Epithelial cell of proximal tubule (primary cell): ENCODE measurements around the gene ITGA2B. TPM values are rescaled to one million over a fixed set of nuclear protein-coding genes. Genes with fewer than 3 reads are reported as not detected.
"Not testable (repeated sequence)": the region's sequence is repeated elsewhere in the genome, so short reads cannot be mapped to it uniquely, and the experiment has no call there.

Experiments
- DNase-seq: peaks from one replicate; pipeline ENCODE4 v3.0.0-alpha.2; 2011; ENCODE audit warnings: low read depth
- H3K4me3 ChIP-seq: 2 replicates; pipeline ENCODE4 v1.5.1; 2011; ENCODE audit warnings: low read depth, mild to moderate bottlenecking, low read length
- total RNA-seq: library from RNA; depleted of rRNA; stranded (reverse); fragments of >200 nt; gene quantifications from 2 replicates; pipeline ENCODE4 v1.2.3, GENCODE V29; 2015
- TF ChIP-seq, protein P1 (sequence below): conservative IDR thresholded peaks from 2 replicates; pipeline ENCODE4 v1.5.1; 2012; ENCODE audit warnings: low read depth, mild to moderate bottlenecking, low read length

ITGA2B gene
- total RNA-seq, 1 donor from 2014 or later, result 0.81 TPM

DNA sequence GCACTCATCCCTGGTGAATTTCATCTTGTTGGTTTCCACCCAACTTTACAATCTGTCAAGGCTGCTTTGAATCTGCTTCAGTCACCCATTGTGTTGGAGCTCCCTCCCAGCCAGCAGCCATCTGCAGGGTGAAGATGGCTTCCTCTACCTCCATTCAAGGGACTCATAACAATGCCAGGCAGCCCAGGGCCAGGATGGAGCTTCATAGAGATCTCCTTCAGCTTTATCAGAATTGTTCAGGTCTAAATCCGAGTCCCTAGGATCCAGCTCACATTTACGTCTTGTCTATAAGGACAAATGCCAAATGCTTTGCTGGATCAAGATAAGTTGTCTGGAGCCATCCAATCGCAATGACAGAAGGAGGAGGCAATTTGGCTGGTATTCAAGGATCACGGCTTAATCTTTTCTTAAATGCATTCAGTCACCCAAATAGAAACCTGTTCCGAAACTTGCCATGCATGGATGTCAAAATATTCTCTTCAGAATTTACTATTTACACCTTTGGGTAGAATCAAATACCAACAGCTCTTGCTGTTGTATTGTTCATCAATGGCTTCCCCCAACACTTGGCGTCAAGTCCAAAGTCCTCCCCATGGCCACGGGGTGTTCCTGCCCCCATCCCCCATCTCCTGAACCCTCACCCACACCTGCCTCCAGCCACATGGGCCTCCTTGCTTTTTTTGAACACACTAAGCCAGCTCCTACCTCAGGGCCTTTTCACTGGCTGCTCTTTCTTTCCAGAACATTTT lies 22.0 kb downstream of the ITGA2B start:
- no peak overlapping the region for H3K4me3 ChIP-seq
- DNase-seq, result no peak
- TF ChIP-seq, protein P1, sequence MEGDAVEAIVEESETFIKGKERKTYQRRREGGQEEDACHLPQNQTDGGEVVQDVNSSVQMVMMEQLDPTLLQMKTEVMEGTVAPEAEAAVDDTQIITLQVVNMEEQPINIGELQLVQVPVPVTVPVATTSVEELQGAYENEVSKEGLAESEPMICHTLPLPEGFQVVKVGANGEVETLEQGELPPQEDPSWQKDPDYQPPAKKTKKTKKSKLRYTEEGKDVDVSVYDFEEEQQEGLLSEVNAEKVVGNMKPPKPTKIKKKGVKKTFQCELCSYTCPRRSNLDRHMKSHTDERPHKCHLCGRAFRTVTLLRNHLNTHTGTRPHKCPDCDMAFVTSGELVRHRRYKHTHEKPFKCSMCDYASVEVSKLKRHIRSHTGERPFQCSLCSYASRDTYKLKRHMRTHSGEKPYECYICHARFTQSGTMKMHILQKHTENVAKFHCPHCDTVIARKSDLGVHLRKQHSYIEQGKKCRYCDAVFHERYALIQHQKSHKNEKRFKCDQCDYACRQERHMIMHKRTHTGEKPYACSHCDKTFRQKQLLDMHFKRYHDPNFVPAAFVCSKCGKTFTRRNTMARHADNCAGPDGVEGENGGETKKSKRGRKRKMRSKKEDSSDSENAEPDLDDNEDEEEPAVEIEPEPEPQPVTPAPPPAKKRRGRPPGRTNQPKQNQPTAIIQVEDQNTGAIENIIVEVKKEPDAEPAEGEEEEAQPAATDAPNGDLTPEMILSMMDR, result no peak

DNA sequence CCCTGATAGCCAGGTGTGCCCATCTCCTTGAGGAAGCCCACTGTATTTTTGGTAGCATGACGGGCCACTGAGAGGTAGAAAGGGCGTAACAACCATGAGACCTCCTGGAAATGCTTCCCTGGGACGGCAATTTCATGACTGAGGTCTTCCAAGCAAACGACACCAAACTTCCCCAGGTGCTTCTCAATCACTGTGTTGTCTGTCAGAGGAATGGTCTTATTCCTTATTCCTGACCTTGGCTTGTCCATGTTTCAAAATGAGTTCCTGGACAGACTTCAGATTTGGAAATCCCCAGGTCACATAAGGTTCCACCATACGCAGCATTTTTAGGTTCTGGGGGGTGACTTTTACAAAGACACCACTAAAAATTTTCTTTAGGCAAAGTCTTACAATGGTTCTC lies 24.4 kb downstream of the ITGA2B start:
- DNase-seq, H3K4me3 ChIP-seq: not testable (repeated sequence)

DNA sequence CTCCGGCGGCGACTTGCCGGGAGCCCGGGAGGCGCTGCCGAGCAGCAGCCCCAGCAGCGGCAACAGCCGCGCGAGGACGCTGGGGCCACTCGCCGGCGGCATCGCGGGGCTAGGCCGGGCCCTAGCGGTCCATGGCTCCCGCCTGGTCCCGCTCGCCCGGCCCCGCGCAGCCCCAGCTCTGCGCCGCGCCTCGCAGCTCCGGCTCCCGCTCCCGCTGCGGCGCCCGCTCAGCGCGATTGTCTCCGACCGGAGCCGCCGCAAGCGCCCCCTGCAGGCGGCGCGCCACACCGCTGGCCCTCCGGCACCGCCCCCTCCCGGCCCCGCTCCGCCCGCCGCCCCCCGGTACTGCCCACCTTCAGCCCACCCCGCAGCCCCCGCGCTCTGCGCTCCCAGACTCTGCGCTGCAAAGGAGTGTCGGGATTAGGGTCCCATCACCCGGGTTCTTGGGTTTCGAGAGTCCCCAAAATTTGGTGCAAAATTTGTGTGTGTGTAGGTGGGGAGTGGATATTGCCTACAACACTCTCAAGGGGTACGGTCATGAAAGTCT lies 25.8 kb downstream of the ITGA2B start, which contains the start of gene FAM171A2:
Gene FAM171A2, minus strand, starts transcription at position 241 of the 547 bp plus-strand sequence. Its CDS starts 139 bp downstream, at position 102.
- peak within 1 kb of the TSS; percentile 68 for H3K4me3 ChIP-seq
- DNase-seq, result no peak
- TF ChIP-seq, protein P1, result peak; percentile 36

DNA sequence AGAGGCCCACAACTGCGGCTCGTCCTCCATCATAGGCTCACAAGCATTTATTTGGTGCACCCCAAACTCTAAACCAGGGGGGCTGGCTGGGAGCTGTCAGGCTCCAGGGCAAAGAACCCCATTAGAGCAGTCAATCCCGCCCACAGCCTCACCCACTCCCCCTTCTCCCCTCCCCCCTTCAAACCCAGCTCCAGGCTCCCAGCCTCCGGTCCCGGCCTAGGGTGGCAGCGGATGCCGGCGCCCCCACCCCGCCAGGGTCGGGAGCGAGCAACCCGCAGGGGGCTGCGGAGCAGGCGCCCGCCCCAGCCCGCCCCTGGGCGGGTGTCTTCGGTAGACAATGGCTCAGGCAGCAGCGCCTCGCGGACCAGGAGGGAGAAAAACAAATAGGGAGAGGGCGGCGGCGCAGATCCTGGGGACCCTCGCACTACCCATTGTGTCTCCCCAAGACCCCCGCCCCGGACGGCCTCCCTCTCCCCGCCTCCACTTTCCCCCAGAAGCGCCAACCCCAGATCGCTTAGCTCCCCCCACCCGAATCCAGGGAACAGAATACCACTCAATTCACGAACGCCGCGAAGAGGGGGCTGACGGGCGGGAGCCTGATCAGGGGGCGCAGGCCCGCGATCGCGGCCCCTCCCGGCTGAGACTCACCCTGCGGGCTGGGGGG lies 26.4 kb downstream of the ITGA2B start:
- peak overlapping the region; percentile 68 for H3K4me3 ChIP-seq
- DNase-seq, result no peak
- TF ChIP-seq, protein P1, result no peak

DNA sequence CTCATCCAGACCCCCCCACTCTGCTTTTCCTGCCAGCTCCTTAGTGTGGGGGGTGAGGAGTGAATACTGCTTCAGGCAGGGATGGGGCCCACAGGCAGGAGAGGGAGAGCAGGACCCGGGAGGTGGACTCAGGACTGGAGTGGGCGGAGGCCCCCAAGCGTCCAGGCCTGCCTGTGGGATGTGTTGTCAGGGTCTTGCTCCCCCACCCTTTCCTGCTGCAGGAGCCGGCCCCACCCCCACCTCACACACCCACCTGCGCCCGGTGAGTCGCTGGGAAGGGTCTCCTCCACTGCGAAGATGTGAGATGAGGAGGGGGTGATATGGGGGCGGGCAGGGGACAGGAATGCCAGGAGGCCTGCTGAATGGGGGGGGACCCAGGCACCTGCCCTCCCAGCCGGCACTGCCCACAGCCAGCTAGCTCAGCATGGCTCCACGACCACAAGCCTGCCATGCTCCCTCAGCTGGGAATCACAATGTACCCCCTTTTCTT lies 26.9 kb downstream of the ITGA2B start:
- H3K4me3 ChIP-seq, result peak overlapping the region; percentile 68
- TF ChIP-seq, protein P1, result no peak
- no peak for DNase-seq

DNA sequence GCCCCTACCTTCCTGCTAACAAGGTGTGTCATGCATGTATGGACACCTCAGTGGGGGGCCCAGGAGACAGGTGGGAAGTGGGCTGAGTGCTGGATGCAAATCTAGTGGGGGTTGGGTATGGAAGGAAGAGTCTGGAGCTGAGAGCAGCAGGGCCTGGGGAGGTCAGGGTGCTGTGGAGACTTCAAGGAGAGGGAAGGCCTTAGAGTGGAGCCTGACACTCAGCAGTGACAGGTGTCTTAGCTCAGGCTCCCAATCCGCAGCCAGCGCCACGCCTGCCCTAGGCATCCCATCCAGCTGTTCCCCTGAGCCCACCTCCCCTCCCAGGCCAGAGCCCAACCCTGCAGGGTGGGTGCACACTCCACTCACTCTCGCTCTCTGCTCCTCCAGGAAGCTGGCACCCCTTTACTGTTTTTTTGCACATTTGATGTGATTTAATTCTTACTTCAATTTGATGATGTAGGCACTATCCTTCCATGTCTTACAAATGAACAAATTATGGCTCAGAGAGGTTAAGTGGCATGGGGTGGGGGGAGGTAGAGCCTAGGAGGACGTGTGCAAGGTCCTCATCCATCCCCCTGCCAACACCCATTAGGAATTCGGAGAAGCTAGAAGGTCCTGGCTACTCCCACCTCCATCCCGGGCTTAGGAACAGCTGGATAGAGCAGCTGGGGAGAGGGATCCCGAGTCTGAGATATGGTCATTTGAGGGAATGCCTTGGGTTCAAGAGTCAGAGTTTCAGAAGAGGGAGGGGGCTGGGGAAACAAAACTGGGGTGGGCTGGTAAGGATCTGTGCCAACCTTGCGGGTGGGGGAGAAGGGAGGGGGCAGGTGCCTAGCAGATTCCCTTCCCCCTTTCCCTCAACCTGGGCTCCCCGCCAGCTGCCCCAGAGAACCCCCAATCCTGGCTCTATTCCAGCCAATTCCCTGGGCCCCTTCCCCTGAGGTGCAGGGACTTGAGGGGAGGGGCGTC lies 27.9 kb downstream of the ITGA2B start:
- H3K4me3 ChIP-seq, result no peak overlapping the region
- no peak for DNase-seq
- TF ChIP-seq, protein P1, result no peak
